ENCODE data around the gene LRRC49. TPM values are rescaled to one million over a fixed set of nuclear protein-coding genes. Genes with fewer than 3 reads are reported as not detected.

LRRC49 gene
- total RNA-seq, 1 experiment from 2014 or later: 7.4 TPM

- ATAC-seq (peak; percentile 33), DNase-seq (ENCODE audit: low read depth, low spot score) (no peak)
- no peaks in the 10 kb centered on the region for H3K27me3 ChIP-seq (ENCODE audit: insufficient read depth, low read length)
- H3K4me1 ChIP-seq (ENCODE audit: control insufficient read depth in 1 of 2, insufficient read depth in 2 of 2, low read length in 2 of 2): peaks cover 4 to 22% of the 10 kb centered on the region in 2 experiments; a peak in 2 of 4 replicates
- peak overlapping the region; percentile 55; the same call in 1 of the 2 replicates for H3K27ac ChIP-seq (ENCODE audit: low read depth, low read length)
- H3K4me3 ChIP-seq (replicated peaks in 1 of 2; ENCODE audit: low read depth in 1 of 2, low read length in 2 of 2): peak overlapping the region; percentile 62 to 69
- RAD21 ChIA-PET (ENCODE audit: low non-redundant PET in 1 of 2, low total read pairs in 2 of 2, uncharacterized antibody in 2 of 2, unreplicated experiment in 2 of 2): no interaction called here
- TF ChIP-seq FOSL1 (IDR thresholded peaks at IDR 0.05; ENCODE audit: low read depth) (no peak), RAD21 (IDR thresholded peaks at IDR 0.05; ENCODE audit: low read depth) (peak; percentile 47), CTCF (IDR thresholded peaks at IDR 0.05 in 2 of 3, conservative IDR thresholded peaks at IDR 0.05 in 1 of 3; ENCODE audit: borderline replicate concordance in 1 of 3, insufficient read depth in 1 of 3, low read depth in 2 of 3, low read length in 2 of 3) (peak in 1 of 3 experiments; percentile 9; a peak in 1 of 6 replicates), ZFX (IDR thresholded peaks at IDR 0.05) (no peak)
- H3K9ac ChIP-seq (ENCODE audit: low read length): peak overlapping the region; percentile 70
- intact Hi-C loops (cut with micrococcal nuclease): no loop called here
- H3K4me2 ChIP-seq (ENCODE audit: low read length): peak overlapping the region; percentile 95
- H2AFZ ChIP-seq (ENCODE audit: low read depth, low read length, poor library complexity, severe bottlenecking): peak overlapping the region; percentile 89
- POLR2A ChIA-PET: interaction anchor here (1.0 to 2.7 kb wide), 3 partner anchors 12 to 21 kb away, joined by 3 to 8 read pairs (median 7); no protein-coding TSS in a partner anchor
- H4K20me1 ChIP-seq (ENCODE audit: insufficient read depth): no peaks in the 10 kb centered on the region
- CTCF ChIA-PET: interaction anchor here (1.3 to 1.4 kb wide), 2 partner anchors 9 to 20 kb away, joined by 3 to 6 read pairs; no protein-coding TSS in a partner anchor
- TSS peak; percentile 31 for BruUV-seq (replicated peaks)
- no peaks in the 10 kb centered on the region for H3K9me3 ChIP-seq (ENCODE audit: control insufficient read depth in 1 of 2, insufficient read depth in 1 of 2, low read depth in 1 of 2, low read length in 2 of 2)
- H3K36me3 ChIP-seq (ENCODE audit: control insufficient read depth in 1 of 2, insufficient read depth in 2 of 2, low read length in 2 of 2): 0 out of 4 replicates have a peak, but pooled peaks cover 0 to 2% of the 10 kb centered on the region in 2 experiments
- H3K79me2 ChIP-seq (ENCODE audit: insufficient read depth, low read length): no peaks in the 10 kb centered on the region
- no peaks in the 10 kb centered on the region for H3K9me2 ChIP-seq (ENCODE audit: insufficient read depth)
Observed at GRCh38 chr15:70854666-70854976, 38.0 kb upstream of the LRRC49 start.

- CTCF ChIA-PET: interaction anchor here (1.1 to 1.9 kb wide), 2 partner anchors 19 to 31 kb away, joined by 3 to 8 read pairs; no protein-coding TSS in a partner anchor
- no peaks in the 10 kb centered on the region for H4K20me1 ChIP-seq (ENCODE audit: insufficient read depth)
- H2AFZ ChIP-seq (ENCODE audit: low read depth, low read length, poor library complexity, severe bottlenecking): no peak overlapping the region
- no peak overlapping the region for H3K9ac ChIP-seq (ENCODE audit: low read length)
- H3K36me3 ChIP-seq (ENCODE audit: control insufficient read depth in 1 of 2, insufficient read depth in 2 of 2, low read length in 2 of 2): 0 out of 4 replicates have a peak, but pooled peaks cover 0 to 2% of the 10 kb centered on the region in 2 experiments
- H3K79me2 ChIP-seq (ENCODE audit: insufficient read depth, low read length): no peaks in the 10 kb centered on the region
- DNase-seq (ENCODE audit: low read depth, low spot score): no peak
- POLR2A ChIA-PET: interaction anchor here (1.9 to 2.7 kb wide), 2 partner anchors 14 to 31 kb away, joined by 5 to 8 read pairs; no protein-coding TSS in a partner anchor
- RAD21 ChIA-PET (ENCODE audit: low non-redundant PET in 1 of 2, low total read pairs in 2 of 2, uncharacterized antibody in 2 of 2, unreplicated experiment in 2 of 2): no interaction called here
- H3K9me3 ChIP-seq (ENCODE audit: control insufficient read depth in 1 of 2, insufficient read depth in 1 of 2, low read depth in 1 of 2, low read length in 2 of 2): no peaks in the 10 kb centered on the region
- ATAC-seq: no peak
- TF ChIP-seq FOSL1 (IDR thresholded peaks at IDR 0.05; ENCODE audit: low read depth) (no peak), EGR1 (IDR thresholded peaks at IDR 0.05; ENCODE audit: low read depth) (no peak), ZNF274 (IDR thresholded peaks at IDR 0.05; ENCODE audit: low read depth, low read length) (no peak), JUND (IDR thresholded peaks at IDR 0.05) (no peak), RAD21 (IDR thresholded peaks at IDR 0.05; ENCODE audit: low read depth) (no peak), ATF3 (IDR thresholded peaks at IDR 0.05) (no peak), MAX (IDR thresholded peaks at IDR 0.05) (no peak), ELF1 (IDR thresholded peaks at IDR 0.05; ENCODE audit: borderline replicate concordance, low read depth) (no peak), YY1 (IDR thresholded peaks at IDR 0.05; ENCODE audit: extremely low read depth, insufficient replicate concordance, low read depth, low read length) (no peak), TCF7L2 (IDR thresholded peaks at IDR 0.05; ENCODE audit: borderline replicate concordance, extremely low read depth, insufficient read depth, insufficient read length) (no peak), EZH2phosphoT487 (IDR thresholded peaks at IDR 0.05; ENCODE audit: borderline replicate concordance) (no peak), CEBPB (IDR thresholded peaks at IDR 0.05; ENCODE audit: low read depth) (no peak), POLR2AphosphoS5 (IDR thresholded peaks at IDR 0.05; ENCODE audit: low read depth, low read length) (no peak), EZH2 (IDR thresholded peaks at IDR 0.05) (no peak), POLR2A (IDR thresholded peaks at IDR 0.05; ENCODE audit: borderline replicate concordance, extremely low read depth, insufficient read depth, insufficient read length) (no peak), ZFX (IDR thresholded peaks at IDR 0.05) (no peak), SIN3A (IDR thresholded peaks at IDR 0.05; ENCODE audit: low read depth) (no peak), CBX3 (IDR thresholded peaks at IDR 0.05; ENCODE audit: low read depth) (no peak)
- no peak overlapping the region for H3K4me2 ChIP-seq (ENCODE audit: low read length)
- no peaks in the 10 kb centered on the region for H3K27me3 ChIP-seq (ENCODE audit: insufficient read depth, low read length)
- intact Hi-C loops (cut with micrococcal nuclease): no loop called here
- H3K4me3 ChIP-seq (replicated peaks in 1 of 2; ENCODE audit: low read depth in 1 of 2, low read length in 2 of 2): no peak overlapping the region
- H3K9me2 ChIP-seq (ENCODE audit: insufficient read depth): no peaks in the 10 kb centered on the region
- no TSS peak for BruUV-seq (replicated peaks)
- H3K27ac ChIP-seq (ENCODE audit: low read depth, low read length): no peak overlapping the region
- peaks cover 4 to 22% of the 10 kb centered on the region in 2 experiments; a peak in 2 of 4 replicates for H3K4me1 ChIP-seq (ENCODE audit: control insufficient read depth in 1 of 2, insufficient read depth in 2 of 2, low read length in 2 of 2)
Observed at GRCh38 chr15:70855764-70856163, 36.9 kb upstream of the LRRC49 start.
